ENCODE results near the gene PSMF1.

Gene PSMF1

DNA sequence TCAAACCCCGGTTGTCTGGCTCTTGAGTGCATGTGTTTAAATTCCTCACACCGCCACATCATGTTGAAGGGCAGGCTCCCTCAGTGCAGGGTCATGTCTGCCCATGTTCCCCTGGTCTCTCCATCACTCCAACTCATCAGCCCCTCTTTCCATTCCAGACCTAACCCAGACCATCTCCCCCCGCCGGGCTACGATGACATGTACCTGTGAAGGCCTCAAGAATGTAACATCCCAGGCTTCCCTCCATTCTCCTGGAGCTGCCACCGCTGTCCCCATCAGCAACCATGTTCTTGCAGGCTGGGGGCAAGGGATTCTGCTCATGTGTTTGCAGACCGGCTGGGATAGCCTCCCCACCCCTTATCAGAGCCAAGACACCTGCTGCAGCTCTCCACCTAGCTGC lies 46.5 kb downstream of the PSMF1 start:
- no peak for DNase-seq (ENCODE audit: low spot score)

DNA sequence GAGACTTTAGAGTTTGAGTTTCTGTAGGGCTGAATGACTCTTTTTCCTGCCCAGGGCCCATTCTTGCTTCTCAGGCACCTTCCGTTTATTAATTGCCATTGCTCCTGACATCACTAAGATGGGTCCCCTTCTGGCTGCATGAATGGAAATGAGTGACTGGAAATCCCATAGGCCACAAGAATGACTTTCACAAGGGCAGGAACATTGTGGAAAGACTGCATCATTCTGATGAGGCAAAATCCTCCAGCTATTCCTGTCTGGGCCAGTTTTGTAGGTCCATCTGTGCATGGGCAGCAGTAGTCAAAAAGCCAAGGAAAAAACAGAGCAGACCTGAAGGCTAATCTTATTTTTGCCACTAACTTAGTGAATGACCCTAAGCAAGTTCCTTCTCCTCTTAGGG lies 47.1 kb downstream of the PSMF1 start:
- no peak for DNase-seq (ENCODE audit: low spot score)

- no peak for DNase-seq (ENCODE audit: low spot score)
Measured at GRCh38 chr20:1165941-1166340, 47.5 kb downstream of the PSMF1 start.

- DNase-seq (ENCODE audit: low spot score), result no peak
Measured at GRCh38 chr20:1166948-1167720, 48.7 kb downstream of the PSMF1 start.

DNA sequence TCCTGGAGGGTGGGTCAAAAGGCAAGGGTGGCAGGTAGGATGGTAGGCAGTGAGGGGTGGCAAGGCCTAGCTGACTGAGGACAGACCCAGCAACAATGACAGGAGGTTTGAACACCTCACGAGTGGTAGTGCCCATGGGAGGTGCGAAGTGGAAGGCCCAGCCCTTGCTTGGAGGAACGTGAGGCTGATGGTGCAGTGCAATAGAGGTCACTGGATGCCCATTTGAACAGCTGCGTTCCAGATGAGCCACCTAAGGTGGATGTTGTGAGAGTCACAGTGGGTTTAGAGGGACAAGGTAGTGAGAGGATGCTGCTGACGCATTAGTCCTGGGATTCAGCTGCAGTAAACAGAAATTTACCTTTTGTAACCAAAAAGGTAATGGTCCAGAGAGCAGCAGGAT lies 50.8 kb downstream of the PSMF1 start:
- DNase-seq (ENCODE audit: low spot score), result no peak

DNA sequence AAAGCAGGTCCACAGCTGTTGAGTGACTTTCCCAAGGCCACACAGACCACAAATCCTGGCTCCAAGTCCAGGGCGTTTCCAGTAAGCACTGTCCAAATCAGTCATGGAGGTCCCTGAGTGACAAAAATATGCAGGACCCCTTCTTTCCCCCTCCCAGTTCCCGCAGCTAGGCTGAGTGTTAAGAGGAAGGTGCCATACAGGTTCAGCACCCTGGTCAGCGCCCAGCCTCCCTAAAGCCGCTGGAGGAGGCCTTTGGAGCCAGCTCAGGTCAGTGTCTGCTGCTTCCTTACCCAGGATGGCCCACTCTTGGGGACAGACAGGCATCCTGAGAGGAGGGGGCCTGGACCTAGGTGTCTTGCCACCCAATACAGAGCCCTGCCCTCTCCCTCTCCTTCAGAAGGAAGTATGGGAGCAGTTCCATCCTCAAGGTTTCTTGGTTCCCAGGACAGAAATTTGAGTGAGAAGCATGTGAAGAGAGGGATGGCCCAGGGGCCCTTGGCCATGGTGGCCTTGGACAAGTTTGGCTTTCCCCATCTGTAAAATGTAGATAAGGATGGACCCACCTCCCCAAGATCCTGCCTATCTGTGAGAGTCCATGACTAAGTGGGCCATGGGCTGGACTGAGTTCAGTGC lies 53.2 kb downstream of the PSMF1 start:
- no peak for DNase-seq (ENCODE audit: low spot score)

DNA sequence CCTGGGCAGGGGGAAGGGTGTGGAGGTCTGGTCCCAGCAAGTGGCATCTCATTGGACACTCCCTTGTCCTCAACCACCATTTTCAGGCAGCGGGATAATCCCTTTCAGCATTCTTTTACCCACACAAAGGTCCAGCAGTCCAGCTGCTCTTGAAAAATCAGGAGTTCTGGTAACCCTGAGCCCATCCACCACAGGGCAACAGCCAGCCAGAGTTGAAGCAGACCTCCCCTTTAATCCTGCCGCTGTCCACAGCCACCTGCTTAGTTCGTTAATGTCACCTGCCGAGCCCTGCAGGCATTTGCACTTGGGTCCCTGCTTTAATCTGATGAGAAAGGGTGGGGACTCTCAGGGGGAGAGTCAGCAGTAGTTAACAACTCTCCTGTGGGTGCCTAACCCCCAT lies 55.3 kb downstream of the PSMF1 start:
- no peak for DNase-seq (ENCODE audit: low spot score)

- DNase-seq (ENCODE audit: low spot score), result no peak
Measured at GRCh38 chr20:1174787-1175186, 56.4 kb downstream of the PSMF1 start.

- DNase-seq (ENCODE audit: low spot score), result no peak
Measured at GRCh38 chr20:1177680-1178079, 59.3 kb downstream of the PSMF1 start.

DNA sequence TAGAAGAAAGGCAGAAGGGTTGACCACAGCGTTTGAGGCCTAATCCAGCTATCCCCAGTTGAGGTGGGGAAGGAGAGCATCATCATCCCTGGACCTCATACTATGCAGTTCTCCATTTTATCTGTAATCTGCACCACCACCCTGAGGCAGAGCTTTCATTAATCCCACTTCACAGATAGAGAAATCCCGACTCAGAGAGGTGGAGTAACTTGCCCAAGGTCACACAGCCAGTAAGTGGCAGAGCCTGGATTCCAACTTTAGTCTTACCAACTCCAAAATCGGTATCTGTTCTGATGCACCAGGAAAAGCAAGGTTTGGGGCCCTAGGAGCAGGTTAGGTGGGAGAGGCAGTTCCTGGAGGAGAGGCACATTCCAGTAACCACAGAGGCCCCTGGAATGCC lies 59.7 kb downstream of the PSMF1 start:
- DNase-seq (ENCODE audit: low spot score), result no peak

- DNase-seq (ENCODE audit: low spot score), result no peak
Measured at GRCh38 chr20:1178623-1179022, 60.2 kb downstream of the PSMF1 start.

- DNase-seq (ENCODE audit: low spot score), result no peak
Measured at GRCh38 chr20:1180949-1181348, 62.5 kb downstream of the PSMF1 start.

GRCh38 chr20:1182106-1182505 lies 63.7 kb downstream of the PSMF1 start:
- DNase-seq (ENCODE audit: low spot score), result no peak

GRCh38 chr20:1183153-1183552 lies 64.8 kb downstream of the PSMF1 start:
- no peak for DNase-seq (ENCODE audit: low spot score)

DNA sequence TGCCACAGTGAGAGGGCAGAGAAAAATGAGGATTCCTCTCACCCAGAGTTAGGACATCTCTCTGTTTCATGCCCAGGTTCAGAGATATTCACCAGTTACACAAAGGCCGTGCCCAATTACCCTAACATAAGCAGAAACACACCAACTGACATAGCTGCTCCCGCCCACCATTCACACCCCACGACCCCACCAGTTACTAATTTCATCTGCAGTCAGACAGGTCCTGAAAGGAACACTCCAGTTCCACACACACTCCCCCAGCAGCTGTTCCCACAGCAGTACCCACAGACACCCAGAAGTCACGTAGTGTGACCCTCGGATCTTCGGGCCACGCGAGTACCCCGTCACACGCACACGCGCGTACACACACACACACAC lies 65.8 kb downstream of the PSMF1 start:
- DNase-seq (ENCODE audit: low spot score), result no peak

GRCh38 chr20:1184638-1185315 lies 66.4 kb downstream of the PSMF1 start, which contains the start of gene TMEM74B:
Gene TMEM74B, minus strand, starts transcription at chr20:1184981. Its CDS starts 1,180 bp downstream, at chr20:1183801.
- no peak for DNase-seq (ENCODE audit: low spot score)

- DNase-seq (ENCODE audit: low spot score), result no peak
Measured at GRCh38 chr20:1185316-1185741, 66.9 kb downstream of the PSMF1 start.

DNA sequence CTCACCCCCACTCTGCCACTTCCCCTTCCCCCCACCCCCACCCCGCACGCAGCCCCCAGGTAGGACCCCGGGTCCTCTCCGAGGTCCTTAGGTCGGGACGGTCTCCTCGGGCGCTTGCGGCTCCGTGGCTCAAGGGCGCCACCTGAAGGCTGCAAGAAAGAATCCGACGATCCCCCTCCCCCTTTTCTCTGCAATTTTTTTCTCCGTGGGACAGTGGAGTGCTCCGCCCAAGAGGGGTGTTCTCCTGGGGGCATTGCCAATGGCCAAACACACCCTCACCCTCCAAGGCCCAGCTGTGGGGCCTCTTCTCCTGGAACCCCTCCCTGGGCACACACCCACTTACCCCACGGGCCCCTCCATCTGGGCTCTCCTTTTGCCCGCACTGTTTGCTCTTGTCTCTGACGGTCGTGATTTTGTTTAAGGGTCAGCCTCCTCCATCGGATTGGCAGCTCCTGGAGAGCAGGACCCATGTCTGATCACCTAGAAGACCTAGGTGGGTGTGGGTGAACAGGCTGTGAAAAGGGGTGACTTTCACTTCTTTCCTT lies 67.5 kb downstream of the PSMF1 start:
- peak; percentile 32 for DNase-seq (ENCODE audit: low spot score)

DNA sequence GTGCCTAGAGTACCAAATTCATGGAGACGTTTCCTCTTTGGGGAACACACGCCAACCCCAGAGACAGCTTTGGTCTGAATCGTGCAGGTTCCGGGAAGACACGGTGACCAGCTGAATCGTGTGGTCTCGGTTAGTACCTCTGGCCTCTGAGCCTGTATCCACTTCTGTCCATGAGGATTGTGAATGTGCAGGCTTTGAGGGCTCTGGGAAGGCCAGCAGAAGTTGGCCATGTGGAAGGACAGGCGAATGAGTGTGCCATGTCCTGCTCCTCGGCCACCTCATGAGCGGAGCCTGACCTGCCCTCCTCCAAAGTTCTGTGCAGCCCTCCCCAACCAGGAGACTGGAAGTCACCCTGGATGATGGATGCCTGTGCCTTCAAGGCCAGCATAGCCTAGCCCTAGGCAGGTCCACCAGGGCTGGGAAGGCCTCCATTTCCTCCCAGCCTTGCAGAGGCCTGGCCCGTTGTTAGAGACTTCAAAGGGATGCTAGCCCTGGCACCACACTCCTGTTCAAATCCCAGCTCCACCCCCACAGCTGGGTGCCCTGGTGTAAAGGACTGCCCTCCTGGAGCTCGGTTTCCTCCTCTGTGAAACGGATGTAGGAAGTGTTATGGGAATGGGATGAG lies 68.1 kb downstream of the PSMF1 start:
- DNase-seq (ENCODE audit: low spot score), result no peak

DNA sequence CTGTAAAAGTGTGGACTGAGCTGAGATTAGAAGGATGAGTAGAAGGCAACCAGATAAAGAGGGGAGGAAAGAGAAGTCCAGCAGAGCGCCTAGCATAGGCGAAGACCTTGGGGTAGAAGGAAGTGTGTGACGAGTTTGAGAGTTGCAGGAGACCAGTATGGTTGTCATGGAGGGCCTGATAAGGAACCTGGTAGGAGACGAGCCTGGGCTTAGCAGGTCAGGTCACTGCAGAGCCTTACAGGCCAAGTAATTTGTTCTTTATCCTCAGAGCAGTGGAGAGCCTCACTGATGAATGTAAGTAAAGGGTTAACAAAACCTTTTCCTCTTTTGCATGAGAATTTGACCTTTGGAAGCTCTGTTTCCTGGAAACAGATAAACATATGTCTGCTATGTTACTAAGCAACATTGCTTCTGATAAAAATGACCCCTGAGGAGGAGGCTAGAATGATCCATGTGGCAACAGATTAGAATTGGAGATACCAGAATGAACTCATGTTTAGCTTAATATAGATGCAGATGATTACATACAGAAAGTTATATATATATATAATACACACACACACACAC lies 69.3 kb downstream of the PSMF1 start:
- DNase-seq (ENCODE audit: low spot score), result no peak

DNA sequence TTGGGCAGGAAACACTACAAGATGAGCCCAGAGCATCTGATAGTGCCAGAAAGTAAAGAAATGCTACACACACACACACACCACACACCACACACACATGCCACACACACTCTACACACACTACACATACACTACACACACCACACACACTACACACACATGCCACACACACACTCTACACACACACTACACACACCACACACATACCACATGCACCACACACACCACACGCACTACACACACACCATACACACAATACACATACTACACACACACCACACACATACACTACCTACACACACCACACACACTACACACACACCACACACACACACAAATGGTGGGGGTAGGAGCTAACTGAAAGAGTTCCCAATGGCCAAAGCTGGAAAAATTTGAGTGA lies 69.9 kb downstream of the PSMF1 start:
- no peak for DNase-seq (ENCODE audit: low spot score)

- DNase-seq (ENCODE audit: low spot score), result no peak
Measured at GRCh38 chr20:1189827-1190226, 71.4 kb downstream of the PSMF1 start.
